NCI-H446 treated with DMSO at 0.1 percent for 48 hours (cell line): ENCODE results near the gene INTS14.

ENCODE experiments used
- DNase-seq: peaks from one replicate; lab custom pipeline; 2025; lab: John Stamatoyannopoulos, UW

Gene INTS14

DNA sequence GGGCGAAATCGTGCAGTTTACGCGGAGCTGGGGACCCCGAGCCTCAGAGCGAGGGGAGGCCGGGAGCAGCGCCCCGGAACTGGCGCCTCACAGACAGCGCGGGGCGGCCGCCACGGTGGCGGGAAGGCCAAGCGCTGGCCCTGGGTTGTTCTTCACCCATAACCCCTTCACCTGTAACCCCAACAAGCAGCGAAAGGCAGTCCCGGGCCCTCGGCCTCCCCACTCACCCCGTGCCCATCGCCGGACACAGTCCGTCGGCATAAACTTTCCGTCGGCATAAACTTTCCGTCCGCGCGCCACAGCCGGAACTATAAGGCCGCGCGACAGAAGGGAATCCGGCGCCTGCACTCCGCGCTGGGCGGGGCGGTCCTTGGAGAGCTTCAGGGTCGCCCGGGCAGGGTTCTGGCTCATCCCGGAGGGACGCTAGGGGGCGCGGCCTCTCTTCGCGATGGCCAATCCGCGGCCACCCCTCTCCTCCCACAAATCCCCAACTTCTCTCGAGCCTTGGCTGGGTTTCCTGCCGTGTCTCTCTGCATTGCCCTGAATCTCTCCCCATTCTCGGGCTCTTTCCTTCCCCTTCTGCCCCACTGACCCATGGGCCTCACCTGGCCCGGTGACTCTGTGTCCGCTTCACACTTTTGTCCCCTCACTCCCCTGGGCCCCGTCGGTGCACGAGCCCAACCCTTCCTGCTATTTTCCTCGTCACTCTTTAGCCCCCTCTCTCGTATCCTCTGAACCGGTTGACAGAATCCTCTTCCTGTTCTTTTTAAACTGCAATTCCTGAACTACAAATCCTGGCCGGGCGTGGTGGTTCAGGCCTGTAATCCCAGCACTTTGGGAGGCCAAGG, at the start of gene INTS14:
Gene INTS14, minus strand, starts transcription at position 261 of the 848 bp plus-strand sequence. CDS start 3,751 bp downstream, outside the sequence.
- DNase-seq, result peak; percentile 90

DNA sequence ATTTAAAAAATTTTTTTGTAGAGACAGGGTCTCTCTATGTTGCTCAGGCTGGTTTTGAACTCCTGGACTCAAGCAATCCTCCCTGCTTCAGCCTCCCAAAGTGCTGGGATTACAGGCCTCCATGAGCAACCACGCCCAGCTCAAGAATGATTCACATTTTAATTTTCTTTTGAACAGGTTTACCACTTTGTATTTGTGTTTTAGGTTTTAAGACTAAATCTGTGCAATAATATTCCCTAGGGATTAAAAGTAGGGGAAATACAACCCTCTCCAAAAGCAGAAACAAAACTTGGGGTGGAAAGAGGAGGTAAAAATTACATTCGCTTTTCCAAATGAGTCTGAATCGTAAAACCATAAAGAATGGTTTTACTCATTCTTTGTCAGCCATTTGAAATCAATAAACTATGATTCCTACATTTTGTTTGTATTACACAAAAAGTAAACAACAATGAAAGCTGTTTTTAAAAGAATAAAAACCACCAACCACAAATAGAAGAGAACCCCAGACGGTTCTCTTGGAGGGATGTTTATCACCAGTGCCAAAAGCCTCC, 48.6 kb upstream of the INTS14 start:
- DNase-seq, result no peak

DNA sequence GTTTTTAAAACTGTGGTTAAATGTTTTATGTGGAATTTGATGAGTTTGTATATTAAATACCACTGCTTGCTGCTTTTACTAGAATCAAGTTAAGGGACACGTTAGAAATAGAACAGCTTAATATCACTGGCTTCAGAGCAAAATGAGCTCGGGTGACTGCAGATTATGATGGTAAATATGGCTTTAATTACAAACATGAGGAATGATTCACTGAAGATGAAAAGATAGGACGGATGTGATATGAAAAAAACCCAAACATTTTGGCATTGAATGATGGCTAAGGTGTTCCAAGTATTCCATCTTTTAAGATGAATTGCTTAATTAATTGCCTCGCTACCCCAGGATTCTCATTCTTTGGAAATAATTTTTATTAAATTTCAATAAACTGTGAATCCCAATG, 44.5 kb upstream of the INTS14 start:
- DNase-seq, result no peak

DNA sequence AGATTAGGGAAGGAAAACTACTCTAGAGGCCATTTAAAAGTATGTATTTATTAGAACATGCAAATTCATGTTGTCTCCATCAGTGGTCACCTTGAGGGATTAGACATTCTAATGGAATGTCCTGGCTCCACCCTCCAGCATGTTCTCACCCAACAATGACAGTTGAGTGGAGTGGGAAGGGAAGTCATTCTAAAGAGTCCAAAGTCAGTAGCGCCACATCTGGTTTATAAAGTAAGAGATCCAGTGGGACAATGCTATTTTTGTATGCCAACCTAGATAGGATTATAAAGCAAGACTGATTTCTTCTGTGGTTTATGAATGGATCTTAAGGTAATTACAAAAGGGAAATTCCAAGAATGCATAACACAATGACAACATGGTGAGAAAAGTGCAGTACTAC, 44.1 kb upstream of the INTS14 start:
- no peak for DNase-seq

DNA sequence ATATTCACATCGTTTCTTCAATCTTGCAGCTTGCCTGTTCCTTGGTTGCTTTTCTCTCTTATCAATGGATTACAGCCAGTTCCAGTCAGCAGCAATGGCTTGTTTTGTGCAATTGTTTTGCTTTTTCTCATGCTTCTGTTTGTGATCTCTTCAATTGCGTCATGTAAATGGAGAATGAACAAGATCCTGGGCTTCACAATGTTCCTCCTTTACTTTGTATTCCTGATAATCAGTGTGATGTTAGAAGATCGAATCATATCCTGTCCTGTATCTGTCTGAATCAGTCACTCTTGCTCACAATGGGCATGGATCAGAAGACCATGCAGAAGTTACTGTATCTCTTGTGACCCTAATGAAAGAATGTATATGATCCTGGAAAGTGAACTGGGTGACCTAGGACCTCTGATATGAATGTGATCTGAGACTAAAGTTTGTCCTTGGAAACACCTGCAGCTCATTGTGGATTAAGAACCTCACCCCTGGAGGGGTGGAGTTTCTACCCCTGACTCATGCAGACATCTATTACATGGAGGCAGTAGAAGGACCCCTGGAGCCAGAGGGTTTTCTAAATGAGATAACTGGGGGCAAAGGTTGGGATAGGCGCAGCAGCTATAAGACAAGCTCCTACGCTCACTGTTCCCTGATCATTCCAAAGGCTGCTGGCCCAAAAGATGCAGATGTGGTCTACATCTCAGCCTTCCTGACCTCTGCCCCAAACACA, 43.0 kb upstream of the INTS14 start:
- no peak for DNase-seq

DNA sequence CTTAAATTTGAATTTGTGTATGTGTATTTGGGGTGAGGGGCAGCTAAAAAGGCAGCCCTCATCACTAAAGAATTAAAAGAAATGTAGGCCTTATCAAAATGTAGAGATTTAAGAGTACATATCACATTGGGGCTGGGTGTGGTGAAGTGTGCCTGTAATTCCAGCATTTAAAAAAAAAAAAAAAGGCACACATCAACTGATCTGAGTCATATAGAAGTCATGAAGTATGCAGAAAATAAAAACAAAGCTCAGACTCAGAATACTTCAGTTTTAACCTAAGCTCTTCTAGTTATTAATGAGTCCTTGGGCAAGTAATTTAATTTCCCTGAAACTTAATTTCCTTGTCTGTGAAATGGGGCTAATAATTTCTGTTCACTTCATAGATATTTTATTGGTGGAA, 42.4 kb upstream of the INTS14 start:
- DNase-seq, result no peak

DNA sequence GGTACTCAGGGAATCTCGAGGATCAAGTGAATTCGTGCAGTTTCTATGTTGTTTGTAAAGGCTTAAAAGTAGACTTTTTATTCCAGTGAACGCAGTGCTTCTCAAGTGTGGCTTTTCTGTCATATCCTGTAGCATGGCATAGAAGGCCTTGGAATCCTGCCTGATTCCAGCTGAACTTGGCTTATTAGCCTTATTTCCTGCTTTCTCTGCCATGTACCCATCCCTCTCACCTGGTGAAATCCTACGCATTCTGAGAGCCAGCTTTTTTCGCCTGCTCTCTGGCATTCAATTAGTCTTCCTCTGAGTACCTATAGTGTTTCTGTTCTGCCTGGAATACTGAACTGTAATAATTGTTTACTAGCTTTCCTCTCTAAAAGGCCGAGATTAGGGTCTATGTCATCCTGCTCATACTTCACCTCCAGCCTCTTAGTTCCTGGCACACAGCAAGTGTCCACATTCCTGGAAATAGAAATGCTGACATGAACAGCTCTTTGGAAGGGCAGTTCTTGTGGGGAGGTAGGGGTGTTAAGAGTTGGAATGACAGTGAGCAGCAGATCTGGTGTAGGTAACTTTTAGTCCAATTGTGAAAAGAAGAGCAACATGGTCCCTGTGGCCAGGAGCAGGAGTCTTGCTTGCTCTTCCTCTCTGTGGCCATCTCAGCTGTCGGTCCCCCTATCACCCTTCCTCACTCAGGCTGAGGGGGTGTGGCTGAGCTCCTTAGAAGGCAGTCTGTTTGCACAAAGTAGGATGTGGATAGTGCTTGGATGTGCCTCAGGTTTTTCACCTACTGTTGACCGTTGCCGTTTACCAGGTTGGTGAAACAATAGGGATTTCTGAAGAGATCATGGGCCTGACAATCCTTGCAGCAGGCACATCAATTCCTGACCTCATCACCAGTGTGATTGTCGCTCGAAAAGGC, 41.2 kb upstream of the INTS14 start:
- DNase-seq, result no peak

DNA sequence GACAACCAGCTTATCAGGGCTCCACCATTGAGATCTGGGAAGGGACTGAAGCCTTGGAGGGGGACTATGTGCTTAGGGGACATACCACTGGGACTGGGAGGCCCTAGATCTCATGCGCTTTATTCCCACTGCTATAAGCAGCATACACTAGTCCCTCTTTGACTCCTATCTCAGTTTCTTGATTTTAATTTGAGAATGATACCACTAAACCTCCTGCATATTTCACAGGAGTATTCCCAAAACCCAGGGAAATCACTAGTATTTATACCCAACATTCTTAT, 40.1 kb upstream of the INTS14 start:
- DNase-seq, result no peak

DNA sequence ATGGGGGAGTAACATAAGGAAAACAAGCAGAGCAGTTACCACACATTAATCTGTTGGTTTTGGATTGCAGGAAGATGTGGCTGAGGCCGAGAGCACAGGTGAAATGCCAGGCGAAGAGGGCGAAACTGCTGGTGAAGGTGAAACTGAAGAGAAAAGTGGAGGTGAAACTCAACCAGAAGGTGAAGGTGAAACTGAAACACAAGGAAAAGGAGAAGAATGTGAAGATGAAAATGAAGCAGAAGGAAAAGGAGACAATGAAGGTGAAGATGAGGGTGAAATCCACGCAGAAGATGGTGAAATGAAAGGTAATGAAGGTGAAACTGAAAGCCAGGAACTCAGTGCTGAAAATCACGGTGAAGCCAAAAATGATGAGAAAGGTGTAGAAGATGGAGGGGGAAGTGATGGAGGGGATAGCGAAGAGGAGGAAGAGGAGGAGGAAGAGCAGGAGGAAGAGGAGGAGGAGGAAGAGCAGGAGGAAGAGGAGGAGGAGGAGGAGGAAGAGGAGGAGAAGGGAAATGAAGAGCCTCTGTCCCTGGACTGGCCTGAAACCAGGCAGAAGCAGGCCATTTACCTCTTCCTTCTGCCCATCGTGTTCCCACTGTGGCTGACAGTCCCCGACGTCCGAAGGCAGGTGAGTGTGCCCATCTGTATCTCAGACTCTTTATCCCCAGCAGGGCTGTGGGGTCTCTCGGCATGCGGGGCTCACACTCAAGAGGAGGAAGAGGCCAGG, 39.5 kb upstream of the INTS14 start:
- no peak for DNase-seq

DNA sequence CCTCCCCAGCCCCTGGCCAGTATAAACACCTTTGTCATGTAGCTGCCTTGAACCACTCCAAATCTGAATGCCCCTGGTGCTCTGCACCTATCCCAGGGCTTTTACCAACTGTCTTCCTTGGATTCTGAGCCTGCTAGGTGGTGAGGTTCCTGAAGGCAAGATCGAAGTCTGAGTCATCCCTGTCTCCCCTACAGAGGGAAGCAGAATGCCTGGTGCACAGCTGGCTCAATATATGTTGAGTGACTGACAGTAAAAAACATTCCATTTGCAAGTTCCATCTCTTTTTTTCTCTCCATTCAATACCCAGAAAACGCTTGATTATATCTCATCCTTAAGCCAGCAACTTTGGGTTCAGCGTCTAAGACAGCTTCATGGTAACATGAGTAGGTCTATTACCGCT, 35.6 kb upstream of the INTS14 start:
- DNase-seq, result no peak

DNA sequence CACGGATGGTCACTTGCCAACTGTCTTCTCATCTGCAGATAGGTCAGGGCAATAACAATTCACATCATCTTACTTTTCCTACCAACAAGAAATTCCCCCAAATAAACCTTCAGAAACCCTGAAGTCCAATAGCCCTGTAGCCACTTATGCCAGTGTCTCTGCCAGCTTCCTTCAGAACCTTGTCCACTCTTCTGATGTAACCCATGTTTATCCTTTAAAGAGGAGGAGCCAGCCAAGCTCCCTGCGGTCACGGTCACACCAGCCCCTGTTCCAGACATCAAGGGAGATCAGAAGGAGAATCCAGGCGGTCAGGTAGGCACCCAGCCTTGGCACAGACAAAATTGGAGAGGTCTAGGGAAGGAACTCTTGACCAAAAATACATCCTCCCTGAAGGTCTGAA, 34.5 kb upstream of the INTS14 start:
- no peak for DNase-seq

DNA sequence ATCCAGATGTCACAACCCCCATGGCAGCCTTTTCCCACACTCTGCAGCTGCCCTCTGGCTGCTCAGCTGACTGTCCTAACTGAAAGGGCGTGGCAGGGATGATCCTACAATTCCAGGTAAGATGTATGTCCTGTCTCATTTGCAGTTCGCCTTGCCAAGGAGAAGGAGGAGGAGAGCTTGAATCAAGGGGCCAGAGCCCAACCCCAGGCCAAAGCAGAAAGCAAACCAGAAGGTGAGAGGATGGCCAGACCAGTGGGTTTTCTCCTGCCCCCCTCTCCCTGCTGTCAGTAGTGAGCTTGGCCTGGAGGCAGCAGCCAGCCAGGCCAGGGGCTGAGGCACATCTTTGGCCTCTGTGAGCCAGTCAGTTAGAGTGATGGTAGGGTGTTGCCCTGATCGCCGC, 33.4 kb upstream of the INTS14 start:
- DNase-seq, result no peak

DNA sequence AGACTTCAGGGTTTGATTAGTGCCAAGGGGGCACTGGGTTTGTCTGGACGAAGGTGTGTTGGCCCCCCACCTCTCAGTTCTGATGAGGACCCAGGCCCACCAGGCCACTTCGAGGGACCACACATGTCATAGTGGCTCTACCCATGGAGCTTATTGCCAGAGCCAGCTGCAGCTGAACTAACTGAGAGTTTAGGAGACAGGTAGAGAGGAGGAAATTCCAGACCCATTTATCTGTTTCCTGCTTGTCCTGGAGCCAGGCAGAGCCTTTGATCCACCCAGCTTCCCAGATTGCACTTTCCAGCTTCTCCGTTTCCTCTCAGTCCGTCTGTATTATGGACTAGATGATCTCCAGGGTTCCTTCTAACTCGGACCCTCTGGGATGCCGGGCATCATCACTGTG, 31.7 kb upstream of the INTS14 start:
- DNase-seq, result no peak

DNA sequence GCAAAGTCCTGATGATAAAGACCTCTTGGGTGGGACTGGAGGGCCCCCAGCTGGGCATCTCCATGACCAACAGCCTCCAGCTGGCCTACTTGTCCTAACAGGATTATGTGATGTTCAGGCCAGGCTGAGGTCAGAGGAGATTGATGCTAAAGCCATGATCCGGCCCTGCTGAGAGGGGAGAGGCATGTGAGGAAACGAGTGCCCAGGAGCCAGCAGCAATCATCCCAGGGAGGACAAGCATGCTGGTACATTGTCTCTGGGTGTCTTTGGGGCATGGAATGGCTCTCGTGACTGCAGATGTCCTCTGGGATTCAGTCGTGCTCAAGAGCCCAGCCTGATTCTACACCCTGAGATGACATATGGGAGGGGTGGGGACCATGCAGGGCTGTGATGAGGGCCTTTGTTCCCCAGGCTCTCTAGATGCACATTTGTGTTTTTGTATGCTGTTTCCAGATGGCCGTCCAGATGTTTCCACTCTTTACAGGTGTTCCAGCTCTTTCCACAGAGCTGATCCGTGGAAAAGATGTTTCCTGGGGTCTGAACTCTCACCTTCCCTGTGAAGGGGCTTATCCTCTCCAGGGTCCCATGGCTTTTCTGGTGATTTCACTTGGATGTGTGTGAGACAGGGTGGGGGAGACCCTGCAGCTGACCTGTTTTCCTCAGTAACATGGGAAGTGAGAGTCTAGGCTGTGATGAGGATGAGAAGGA, 31.0 kb upstream of the INTS14 start:
- no peak for DNase-seq

DNA sequence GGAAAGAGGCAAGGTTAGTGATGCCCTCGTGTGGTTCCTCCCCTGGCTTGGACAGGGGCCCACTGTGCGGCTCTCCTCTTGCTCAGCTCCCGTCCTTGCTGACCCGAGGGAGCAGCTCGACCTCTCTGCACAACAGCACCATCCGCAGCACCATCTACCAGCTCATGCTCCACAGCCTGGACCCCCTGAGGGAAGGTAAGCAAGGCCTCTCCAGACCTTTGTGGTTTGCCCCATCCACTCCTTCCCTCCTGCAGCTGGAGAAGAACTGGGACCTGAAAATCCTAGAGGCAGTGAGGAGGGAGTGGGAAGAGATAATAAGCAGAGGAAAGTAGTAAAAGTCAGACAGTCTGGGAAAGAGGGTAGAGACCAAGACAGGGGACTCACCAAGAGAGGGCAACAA, 28.6 kb upstream of the INTS14 start:
- no peak for DNase-seq

DNA sequence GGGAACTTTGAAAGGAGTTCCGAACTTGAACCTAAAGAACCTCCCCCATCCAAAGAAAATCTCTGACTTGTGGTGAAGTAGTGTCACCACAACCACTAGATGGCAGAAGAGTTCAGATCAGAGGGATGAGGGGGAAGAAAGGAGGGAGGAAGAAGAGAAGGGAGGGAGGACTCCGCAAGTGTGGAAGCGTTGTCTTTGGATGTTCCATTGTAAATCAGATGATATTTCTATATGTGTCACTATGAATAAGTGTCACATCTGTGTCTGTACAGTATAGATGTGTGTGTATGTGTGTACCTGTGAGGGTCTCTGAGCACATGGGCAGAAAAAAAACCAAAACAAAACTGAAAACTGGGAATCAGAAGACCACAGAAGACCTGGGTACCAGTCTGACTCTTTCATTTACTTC, 27.8 kb upstream of the INTS14 start:
- peak; percentile 41 for DNase-seq

DNA sequence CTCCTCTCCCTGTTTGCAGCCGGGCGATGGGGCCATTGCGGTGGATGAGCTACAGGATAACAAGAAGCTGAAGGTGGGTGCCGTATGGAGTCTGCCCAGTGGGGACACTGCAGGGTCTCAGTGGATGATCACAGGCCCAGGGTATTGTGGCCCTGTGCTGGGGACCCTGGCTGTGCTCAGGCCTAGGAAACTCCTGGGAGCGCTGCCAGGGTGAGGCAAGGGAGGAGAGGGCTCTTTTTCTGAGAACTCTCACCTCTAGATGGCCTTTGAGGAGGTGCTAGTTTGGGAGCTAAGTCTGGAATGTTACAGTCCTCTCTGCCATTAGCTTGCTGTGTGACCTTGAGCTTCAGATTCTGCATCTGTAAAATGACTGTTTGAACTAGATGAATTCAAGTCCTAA, 27.2 kb upstream of the INTS14 start:
- DNase-seq, result no peak

DNA sequence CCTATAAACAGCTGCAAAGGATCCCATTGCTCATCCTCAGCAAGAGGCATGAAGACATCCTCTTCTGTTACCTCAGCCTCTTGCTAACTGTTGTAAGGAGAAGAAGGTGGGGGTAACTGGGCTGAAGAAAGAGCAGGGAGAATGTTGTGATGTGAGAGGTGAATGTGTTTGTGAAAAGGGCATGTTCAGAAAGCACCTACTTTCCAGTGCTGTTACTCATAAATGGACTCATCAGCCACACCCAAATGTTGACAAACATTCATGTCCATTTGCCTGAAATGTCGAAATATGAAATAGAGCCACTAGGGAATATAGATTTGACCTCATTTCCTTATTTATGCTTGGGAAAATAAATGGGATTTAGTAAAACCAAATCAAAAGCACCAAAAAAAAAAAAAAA, 23.4 kb upstream of the INTS14 start:
- no peak for DNase-seq

DNA sequence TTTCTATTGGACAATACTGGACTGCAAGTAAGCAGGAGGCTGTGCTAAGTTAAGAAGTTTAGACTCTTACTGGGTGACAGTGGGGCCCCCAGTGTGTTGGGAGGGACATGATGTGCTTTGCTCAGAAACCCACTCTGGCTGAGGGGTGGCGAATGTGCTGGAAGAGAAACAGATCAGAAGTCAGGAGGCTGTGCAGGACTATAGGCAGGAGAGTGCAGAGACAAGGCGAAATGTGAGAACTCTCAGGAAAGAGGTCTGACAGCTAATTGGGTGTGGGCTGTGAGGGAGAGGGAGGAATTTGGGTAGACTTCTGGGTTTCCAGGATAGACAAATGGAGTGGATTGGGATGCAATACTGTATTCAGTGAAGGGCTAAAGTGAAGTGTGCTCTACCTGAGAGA, 22.8 kb upstream of the INTS14 start:
- DNase-seq, result no peak

DNA sequence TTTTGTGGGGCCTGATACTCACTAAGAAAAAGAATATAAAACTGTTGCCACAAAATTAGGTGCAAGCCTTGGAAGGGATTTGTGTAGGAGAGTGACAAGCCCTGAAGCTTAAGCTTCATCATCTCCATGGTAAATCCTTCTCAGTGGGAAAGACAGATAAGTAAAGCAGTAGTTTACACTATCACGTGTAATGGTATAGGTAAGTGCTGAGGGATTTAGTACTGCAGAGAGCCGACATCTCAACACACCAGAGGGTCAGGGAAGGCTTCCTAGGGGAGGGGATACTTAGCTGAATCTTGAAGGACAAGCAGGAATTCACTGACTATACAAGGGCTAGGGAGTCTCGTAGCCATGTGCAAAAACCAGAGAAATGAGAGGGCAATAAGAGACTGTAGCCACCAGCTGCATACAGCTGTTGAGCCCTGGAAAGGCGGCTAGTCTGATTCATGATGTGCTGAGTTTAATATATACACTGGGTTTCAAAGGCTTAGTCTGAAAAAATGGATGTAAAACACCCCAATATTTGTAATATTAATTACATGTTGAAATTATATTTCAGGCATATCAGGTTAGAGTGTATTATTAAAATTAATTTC, 21.9 kb upstream of the INTS14 start:
- DNase-seq, result no peak

DNA sequence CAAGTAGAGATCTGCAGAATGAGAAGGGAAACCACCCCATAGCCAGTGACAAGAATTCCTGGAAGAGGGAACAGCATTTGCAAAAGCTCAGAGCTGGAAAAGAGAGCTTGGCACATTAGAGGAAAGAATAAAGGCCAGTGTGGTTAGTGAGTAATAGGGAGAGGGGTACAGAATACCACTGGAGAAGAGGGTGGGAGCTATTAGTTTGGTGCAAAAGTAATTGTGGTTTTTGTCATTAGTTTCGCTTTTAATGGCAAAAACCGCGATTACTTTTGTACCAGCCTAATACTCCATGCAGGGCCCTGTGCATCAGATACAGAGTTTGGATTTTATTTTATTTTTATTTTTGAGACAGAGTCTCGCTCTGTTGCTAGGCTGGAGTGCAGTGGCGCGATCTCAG, 20.6 kb upstream of the INTS14 start:
- no peak for DNase-seq
